Measurements from ENCODE around the gene ZNF335. TPM values are rescaled to one million over a fixed set of nuclear protein-coding genes. Genes with fewer than 3 reads are reported as not detected.

Gene ZNF335
- total RNA-seq, 3 donors from 2014 or later (not counting 1 experiment from before 2014, with no cell fraction given) = 101 to 119 (median 102) TPM

GRCh38 chr20:45975686-45976085 lies 3.7 kb upstream of the ZNF335 start:
- 94% methylated on average over 11 of the region's 11 CpGs for WGBS (ENCODE audit: insufficient coverage)
- no peak for DNase-seq
- ATAC-seq = no peak
- Mint-ChIP-seq H3K27ac (no peak overlapping the region), H3K9me3 (peaks cover 0 to 2% of the 10 kb centered on the region in 2 donors), H3K27me3 (ENCODE audit: low read depth in 2 of 2) (peaks cover 0 to 2% of the 10 kb centered on the region in 2 donors), H3K36me3 (no peaks in the 10 kb centered on the region), H3K4me3 (no peak overlapping the region), H3K4me1 (peaks cover 12 to 13% of the 10 kb centered on the region in 2 donors)
- no peaks in the 10 kb centered on the region for H3K9me3 ChIP-seq (ENCODE audit: control insufficient read depth, insufficient read depth, low read length)
- no peak overlapping the region for H3K4me3 ChIP-seq (ENCODE audit: low read length)
- H3K27ac ChIP-seq (ENCODE audit: low read length) = no peak overlapping the region
- intact Hi-C loops (cut with micrococcal nuclease) = no loop called here
- H3K36me3 ChIP-seq (ENCODE audit: control insufficient read depth, insufficient read depth, low read length) = no peaks in the 10 kb centered on the region
- TF ChIP-seq CTCF (IDR thresholded peaks at IDR 0.05) = no peak
- no peaks in the 10 kb centered on the region for H3K27me3 ChIP-seq (ENCODE audit: control insufficient read depth, insufficient read depth, low read length)
- peaks cover 11% of the 10 kb centered on the region for H3K4me1 ChIP-seq (ENCODE audit: control insufficient read depth, insufficient read depth, low read length)

GRCh38 chr20:45974896-45975565 lies 3.0 kb upstream of the ZNF335 start:
- DNase-seq = no peak
- intact Hi-C loops (cut with micrococcal nuclease) = loop anchor here (5.0 kb wide), 2 partner anchors 37 to 163 kb away; partner anchors contain the start of gene UBE2C

GRCh38 chr20:45972500-45973183 lies 639 bp upstream of the ZNF335 start:
- H3K36me3 Mint-ChIP-seq = no peaks in the 10 kb centered on the region

More at GRCh38 chr20:45974896-45975565, 3.0 kb upstream of the ZNF335 start:
- Mint-ChIP-seq H3K36me3 (no peaks in the 10 kb centered on the region), H3K4me3 (no peak overlapping the region), H3K27ac (no peak overlapping the region), H3K9me3 (peaks cover 0 to 2% of the 10 kb centered on the region in 2 donors), H3K4me1 (peaks cover 18 to 19% of the 10 kb centered on the region in 2 donors), H3K27me3 (ENCODE audit: low read depth in 2 of 2) (peaks cover 0 to 2% of the 10 kb centered on the region in 2 donors)
- WGBS (ENCODE audit: insufficient coverage) = 70% methylated on average over 4 of the region's 7 CpGs
- H3K4me1 ChIP-seq (ENCODE audit: control insufficient read depth, insufficient read depth, low read length) = peaks cover 17% of the 10 kb centered on the region
- TF ChIP-seq CTCF (IDR thresholded peaks at IDR 0.05) = no peak
- H3K9me3 ChIP-seq (ENCODE audit: control insufficient read depth, insufficient read depth, low read length) = no peaks in the 10 kb centered on the region
- ATAC-seq = no peak
- H3K27me3 ChIP-seq (ENCODE audit: control insufficient read depth, insufficient read depth, low read length) = no peaks in the 10 kb centered on the region
- no peak overlapping the region for H3K27ac ChIP-seq (ENCODE audit: low read length)
- H3K4me3 ChIP-seq (ENCODE audit: low read length) = no peak overlapping the region
- no peaks in the 10 kb centered on the region for H3K36me3 ChIP-seq (ENCODE audit: control insufficient read depth, insufficient read depth, low read length)

More at GRCh38 chr20:45972500-45973183, 639 bp upstream of the ZNF335 start:
- WGBS (ENCODE audit: insufficient coverage) = 23% methylated on average over 20 of the region's 29 CpGs
- no peaks in the 10 kb centered on the region for H3K9me3 ChIP-seq (ENCODE audit: control insufficient read depth, insufficient read depth, low read length)
- peak overlapping the region; percentile 95 for H3K4me3 ChIP-seq (ENCODE audit: low read length)
- Mint-ChIP-seq H3K9me3 (peaks cover 0 to 2% of the 10 kb centered on the region in 2 donors), H3K27ac (peak overlapping the region; percentile 97 to 99), H3K4me3 (peak overlapping the region; percentile 97), H3K27me3 (ENCODE audit: low read depth in 2 of 2) (no peaks in the 10 kb centered on the region), H3K4me1 (peaks cover 28 to 29% of the 10 kb centered on the region in 2 donors)
- DNase-seq (no peak), ATAC-seq (no peak)
- peaks cover 20% of the 10 kb centered on the region for H3K36me3 ChIP-seq (ENCODE audit: control insufficient read depth, insufficient read depth, low read length)
- peaks cover 36% of the 10 kb centered on the region for H3K4me1 ChIP-seq (ENCODE audit: control insufficient read depth, insufficient read depth, low read length)
- H3K27me3 ChIP-seq (ENCODE audit: control insufficient read depth, insufficient read depth, low read length) = no peaks in the 10 kb centered on the region
- no peak for TF ChIP-seq CTCF (IDR thresholded peaks at IDR 0.05)
- intact Hi-C loops (cut with micrococcal nuclease) = loop anchor here (1.0 to 5.0 kb wide), 3 partner anchors 26 to 160 kb away; partner anchors contain the start of gene UBE2C
- H3K27ac ChIP-seq (ENCODE audit: low read length) = peak overlapping the region; percentile 96

All from natural killer cell (primary cell).